Measurements from ENCODE around the gene PAPPA. TPM values are rescaled to one million over a fixed set of nuclear protein-coding genes. Genes with fewer than 3 reads are reported as not detected.

Gene PAPPA
- total and polyA plus RNA-seq, 2 of the 8 experiments (the other 6 are each of a cell fraction or from before 2014, with no cell fraction given), result 0.18 to 0.63 TPM

- TF ChIP-seq KDM5A (IDR thresholded peaks at IDR 0.05; ENCODE audit: low read length), result no peak
Measured at GRCh38 chr9:116142706-116143492, 10.7 kb upstream of the PAPPA start (continued).

Data from H1 (cell line).